Measurements from ENCODE around the gene SNTG2. TPM values are rescaled to one million over a fixed set of nuclear protein-coding genes. Genes with fewer than 3 reads are reported as not detected.

SNTG2 gene
- total and polyA plus RNA-seq, 2 donors (not counting 1 experiment from before 2014, with no cell fraction given): 0.06 TPM; not detected in 1

- Histone ChIP-seq H2AFZ (ENCODE audit: low read length) (no peak overlapping the region), H3K9ac (ENCODE audit: insufficient read depth, low read length) (no peak overlapping the region), H3K27ac (ENCODE audit: insufficient read depth, low read length) (no peak overlapping the region), H3K36me3 (ENCODE audit: control insufficient read depth, insufficient read depth, low read length) (no peaks in the 10 kb centered on the region), H3K4me2 (ENCODE audit: extremely low read depth, insufficient read depth, low read length) (no peak overlapping the region), H3K79me2 (ENCODE audit: control insufficient read depth, insufficient read depth, low read length) (no peaks in the 10 kb centered on the region), H3K9me3 (ENCODE audit: control insufficient read depth, insufficient read depth, low read depth, low read length) (no peaks in the 10 kb centered on the region), H3K4me3 (replicated peaks in 1 of 4; ENCODE audit: control extremely low read depth in 1 of 4, insufficient read depth in 1 of 4, low read depth in 3 of 4, low read length in 4 of 4) (no peak overlapping the region), H4K20me1 (ENCODE audit: control insufficient read depth, extremely low read depth, insufficient read depth, low read length) (no peaks in the 10 kb centered on the region), H3K27me3 (ENCODE audit: control insufficient read depth, insufficient read depth, low read length) (no peaks in the 10 kb centered on the region), H3K4me1 (ENCODE audit: control insufficient read depth, extremely low read depth, insufficient read depth, low read length) (no peaks in the 10 kb centered on the region)
- TF ChIP-seq EZH2 (IDR thresholded peaks at IDR 0.05; ENCODE audit: low read length, missing control alignments) (no peak), CTCF (conservative IDR thresholded peaks at IDR 0.05 in 1 of 2, IDR thresholded peaks at IDR 0.05 in 1 of 2; ENCODE audit: low read depth in 1 of 2, low read length in 2 of 2) (no peak)
- DNase-seq (ENCODE audit: low read depth in 2 of 2): no peak
Measured at GRCh38 chr2:1097101-1097500, 146.5 kb downstream of the SNTG2 start.

GRCh38 chr2:1099418-1099817 lies 148.8 kb downstream of the SNTG2 start:
- Histone ChIP-seq H3K9me3 (ENCODE audit: control insufficient read depth, insufficient read depth, low read depth, low read length) (no peaks in the 10 kb centered on the region), H2AFZ (ENCODE audit: low read length) (no peak overlapping the region), H3K4me1 (ENCODE audit: control insufficient read depth, extremely low read depth, insufficient read depth, low read length) (no peaks in the 10 kb centered on the region), H3K27ac (ENCODE audit: insufficient read depth, low read length) (no peak overlapping the region), H3K4me3 (replicated peaks in 1 of 4; ENCODE audit: control extremely low read depth in 1 of 4, insufficient read depth in 1 of 4, low read depth in 3 of 4, low read length in 4 of 4) (no peak overlapping the region), H3K36me3 (ENCODE audit: control insufficient read depth, insufficient read depth, low read length) (no peaks in the 10 kb centered on the region), H4K20me1 (ENCODE audit: control insufficient read depth, extremely low read depth, insufficient read depth, low read length) (no peaks in the 10 kb centered on the region), H3K27me3 (ENCODE audit: control insufficient read depth, insufficient read depth, low read length) (no peaks in the 10 kb centered on the region), H3K9ac (ENCODE audit: insufficient read depth, low read length) (no peak overlapping the region), H3K4me2 (ENCODE audit: extremely low read depth, insufficient read depth, low read length) (no peak overlapping the region), H3K79me2 (ENCODE audit: control insufficient read depth, insufficient read depth, low read length) (no peaks in the 10 kb centered on the region)
- no peak for DNase-seq (ENCODE audit: low read depth in 2 of 2)
- TF ChIP-seq CTCF (conservative IDR thresholded peaks at IDR 0.05 in 1 of 2, IDR thresholded peaks at IDR 0.05 in 1 of 2; ENCODE audit: low read depth in 1 of 2, low read length in 2 of 2): no peak
- TF ChIP-seq EZH2 (IDR thresholded peaks at IDR 0.05; ENCODE audit: low read length, missing control alignments): no peak

GRCh38 chr2:1101011-1101782 lies 150.5 kb downstream of the SNTG2 start:
- Histone ChIP-seq H3K4me1 (ENCODE audit: control insufficient read depth, extremely low read depth, insufficient read depth, low read length) (no peaks in the 10 kb centered on the region), H2AFZ (ENCODE audit: low read length) (no peak overlapping the region), H4K20me1 (ENCODE audit: control insufficient read depth, extremely low read depth, insufficient read depth, low read length) (no peaks in the 10 kb centered on the region), H3K27me3 (ENCODE audit: control insufficient read depth, insufficient read depth, low read length) (no peaks in the 10 kb centered on the region), H3K27ac (ENCODE audit: insufficient read depth, low read length) (no peak overlapping the region), H3K79me2 (ENCODE audit: control insufficient read depth, insufficient read depth, low read length) (no peaks in the 10 kb centered on the region), H3K9me3 (ENCODE audit: control insufficient read depth, insufficient read depth, low read depth, low read length) (no peaks in the 10 kb centered on the region), H3K9ac (ENCODE audit: insufficient read depth, low read length) (no peak overlapping the region), H3K36me3 (ENCODE audit: control insufficient read depth, insufficient read depth, low read length) (no peaks in the 10 kb centered on the region), H3K4me2 (ENCODE audit: extremely low read depth, insufficient read depth, low read length) (no peak overlapping the region), H3K4me3 (replicated peaks in 1 of 4; ENCODE audit: control extremely low read depth in 1 of 4, insufficient read depth in 1 of 4, low read depth in 3 of 4, low read length in 4 of 4) (no peak overlapping the region)
- TF ChIP-seq CTCF (conservative IDR thresholded peaks at IDR 0.05 in 1 of 2, IDR thresholded peaks at IDR 0.05 in 1 of 2; ENCODE audit: low read depth in 1 of 2, low read length in 2 of 2) (no peak), EZH2 (IDR thresholded peaks at IDR 0.05; ENCODE audit: low read length, missing control alignments) (no peak)
- DNase-seq (ENCODE audit: low read depth in 2 of 2): no peak
